Upper lobe of right lung (tissue), 1 donor: ENCODE results near the gene CTXN2. TPM values are rescaled to one million over a fixed set of nuclear protein-coding genes. Genes with fewer than 3 reads are reported as not detected.

ENCODE experiments used
- total RNA-seq: library from RNA; stranded (reverse); fragmentation: NEBNext Ultra II Directional; extraction: Animal tissue kit (Norgen Biotek cat#: 25700); gene quantifications from one replicate; pipeline ENCODE4 v1.2.1, GENCODE V29; 2021
- donor health status: DM: no; HTN: yes; CAD: no; lungs with severe emphysema.

CTXN2 gene
- total RNA-seq, 1 donor from 2014 or later: not detected

Other genes with a start within 250 kb of the CTXN2 start
- 0.84 TPM for gene SLC24A5, start 70.7 kb upstream of the CTXN2 start, total RNA-seq
- gene MYEF2, start 13.4 kb upstream of the CTXN2 start, total RNA-seq: 21.3 TPM
- gene SLC12A1, start 14.6 kb downstream of the CTXN2 start, total RNA-seq: not detected
- 90.0 TPM for gene DUT, start 139.8 kb downstream of the CTXN2 start, total RNA-seq